Activated T-cell treated with anti-CD3 and anti-CD28 coated beads, Interleukin-2, amount 50 U/mL, for 1 hour (primary cell): ENCODE measurements around the gene KLK3.

Source experiments
- DNase-seq: peaks from one replicate; pipeline ENCODE4 v3.0.0-alpha.2; 2020

KLK3 gene

DNA sequence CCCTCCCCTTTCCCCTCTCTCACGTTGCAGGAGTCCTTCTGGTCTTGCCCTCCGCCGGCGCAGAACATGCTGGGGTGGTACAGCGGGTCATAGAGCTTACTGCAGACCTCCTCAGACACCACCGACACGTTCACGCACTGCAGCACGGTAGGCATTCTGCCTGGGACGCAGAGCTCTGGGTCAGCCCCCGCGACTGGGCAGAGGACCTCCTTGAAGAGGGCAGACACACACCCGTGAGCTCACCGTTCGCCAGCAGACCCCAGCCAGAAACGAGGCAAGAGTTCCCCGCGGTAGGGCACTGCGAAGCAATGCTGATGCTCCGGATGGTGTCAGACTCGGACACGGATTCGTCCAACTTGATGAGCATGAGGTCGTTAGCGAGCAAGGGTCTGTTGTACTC is 53.6 kb downstream of the KLK3 start:
- DNase-seq = no peak

DNA sequence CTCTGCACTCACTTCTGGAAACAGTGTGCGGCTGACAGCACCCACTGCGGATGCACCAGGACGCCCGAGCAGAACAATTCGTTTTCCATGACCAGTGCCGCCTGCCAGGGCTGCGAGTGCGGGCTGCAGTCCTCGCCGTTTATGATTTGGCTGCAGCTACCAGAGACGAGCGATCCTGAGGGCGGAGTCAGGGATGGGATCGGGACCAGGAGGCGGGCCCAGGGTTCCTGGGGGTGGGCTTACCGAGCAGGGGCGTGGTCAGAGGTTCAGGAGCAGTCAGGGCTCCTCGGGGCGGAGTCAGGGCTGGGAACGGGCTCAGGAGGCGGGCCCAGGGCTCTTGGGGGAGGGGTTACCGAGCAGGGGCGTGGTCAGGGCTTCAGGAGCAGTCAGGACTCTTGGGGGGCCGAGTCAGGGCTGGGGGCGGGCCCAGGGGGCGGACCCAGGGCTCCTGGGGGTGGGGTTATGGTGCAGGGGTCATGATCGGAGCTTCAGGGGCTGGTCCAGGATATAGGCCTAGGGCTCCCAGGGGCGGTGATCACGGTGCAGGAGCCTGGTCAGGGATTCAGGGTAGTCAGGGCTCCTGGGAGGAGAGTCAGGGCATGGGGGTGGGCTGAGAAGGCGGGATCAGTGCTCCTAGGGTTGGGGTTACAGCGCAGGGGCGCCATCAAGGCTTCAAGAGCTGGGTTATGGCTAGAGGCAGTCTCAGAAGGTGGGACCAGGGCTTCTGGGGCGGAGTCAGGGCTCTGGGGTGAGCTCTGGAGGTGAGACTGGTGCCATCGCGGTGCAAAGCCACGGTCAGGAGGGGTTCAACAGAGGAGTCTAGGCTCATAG is 54.7 kb downstream of the KLK3 start:
- peak; percentile 22 for DNase-seq
